Thyroid gland (tissue), 4 donors: ENCODE data around the gene ZNF391. TPM values are rescaled to one million over a fixed set of nuclear protein-coding genes. Genes with fewer than 3 reads are reported as not detected.
"Not testable (repeated sequence)": the region's sequence is repeated elsewhere in the genome, so short reads cannot be mapped to it uniquely, and the experiment has no call there.

Experiments
- DNase-seq, 2 donors: peaks; one replicate each; pipeline ENCODE4 v3.0.0-alpha.2; 2019
- H3K27ac ChIP-seq, 3 donors: fragments of 200-600 bp; sonication (generic); 1 replicate in 2 of 3; 2 replicates in 1 of 3; pipeline ENCODE4 v1.5.1; 2016 to 2019; ENCODE audit warnings: mild to moderate bottlenecking in 1 of 3, moderate library complexity in 1 of 3
- H3K27me3 ChIP-seq: fragments of 200-600 bp; sonication (generic); one replicate; pipeline ENCODE4 v1.5.1; 2019
- H3K36me3 ChIP-seq, 2 donors: fragments of 200-600 bp; sonication (generic); one replicate each; pipeline ENCODE4 v1.5.1; 2016 to 2019
- H3K4me1 ChIP-seq, 2 donors: fragments of 200-600 bp; sonication (generic); one replicate each; pipeline ENCODE4 v1.5.1; 2017 to 2019
- H3K4me3 ChIP-seq, 3 donors: fragments of 200-600 bp; sonication (generic); replicated peaks in 1 of 3; 1 replicate in 2 of 3; 2 replicates in 1 of 3; pipeline ENCODE4 v1.5.1; 2016; ENCODE audit warnings: mild to moderate bottlenecking in 1 of 3
- H3K9me3 ChIP-seq: fragments of 200-600 bp; sonication (generic); one replicate; pipeline ENCODE4 v1.5.1; 2017
- POLR2A ChIP-seq, 2 donors: fragments of 450-650 bp; IDR thresholded peaks; one replicate each; pipeline ENCODE4 v1.6.1; 2017; ENCODE audit warnings: antibody characterized with exemption in 2 of 2, mild to moderate bottlenecking in 2 of 2, moderate library complexity in 1 of 2
- whole genome bisulfite sequencing, 2 donors: methylation state at CpG; one replicate each; pipeline ENCODE4 v1.1.5; 2017; 5-methylcytosine and 5-hydroxymethylcytosine counted together
- intact Hi-C: fragments of 100-400 bp; cut with DNase I; formaldehyde crosslinking; loops from one replicate; pipeline ENCODE4 v1.15.1; 2023
- total RNA-seq, 4 donors: library from RNA; depleted of rRNA; stranded (reverse); fragments of >200 nt; gene quantifications; one replicate each; pipeline ENCODE4 v1.2.3, GENCODE V29; 2016
- TF ChIP-seq, protein P1 (sequence below), 6 experiments: fragments of 200-600 bp in 3 of 6; fragments of 450-650 bp in 3 of 6; sonication (generic) in 3 of 6; IDR thresholded peaks; one replicate each; pipeline ENCODE4 v1.5.1; 2016 to 2019; ENCODE audit warnings: antibody characterized with exemption in 6 of 6, mild to moderate bottlenecking in 2 of 6, inconsistent platforms in 1 of 6, moderate library complexity in 1 of 6

The ZNF391 gene
- total RNA-seq, 4 donors from 2014 or later, result 5.7 to 11.0 (median 6.8) TPM

DNA sequence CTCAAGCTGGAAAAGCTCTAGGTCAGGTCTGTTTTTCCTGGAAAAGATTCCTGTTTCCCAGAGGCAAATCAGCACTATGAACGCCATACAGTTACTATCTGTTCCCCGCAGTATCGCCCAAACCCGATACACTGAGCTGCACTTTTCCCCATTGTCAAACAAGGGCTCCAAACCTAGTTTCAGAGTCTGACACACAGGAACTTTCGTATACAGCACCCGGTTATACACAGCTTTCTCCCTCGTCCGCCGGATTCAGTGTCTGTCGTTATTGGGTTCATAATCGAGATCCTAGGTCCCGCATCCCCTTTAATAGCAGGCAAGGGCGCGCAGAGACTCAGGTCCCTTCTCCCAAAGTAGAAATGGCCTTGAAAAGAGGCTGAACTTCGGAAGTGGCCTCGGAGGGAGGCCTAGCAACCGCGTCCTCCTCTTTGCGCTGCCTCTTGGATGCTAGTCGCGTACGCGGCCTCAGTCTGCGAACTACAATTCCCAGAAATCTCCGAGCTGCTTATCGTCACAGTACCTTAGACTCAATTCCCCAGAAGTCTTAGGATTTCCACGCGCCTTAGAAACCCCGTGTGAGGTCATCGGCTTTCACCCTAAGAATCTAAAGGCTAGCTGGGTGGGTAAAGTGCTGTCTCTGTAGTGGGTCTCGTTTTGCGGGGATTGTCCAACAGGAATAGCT, 34.2 kb downstream of the ZNF391 start:
- Histone ChIP-seq H3K4me3 (no peak overlapping the region), H3K27ac (no peak overlapping the region), H3K27me3 (no peaks in the 10 kb centered on the region), H3K9me3 (no peaks in the 10 kb centered on the region), H3K4me1 (no peaks in the 10 kb centered on the region), H3K36me3 (no peaks in the 10 kb centered on the region)
- WGBS, 2 donors, result 54 to 63% methylated on average over 32 of the region's 32 CpGs
- intact Hi-C loops, result no loop called here
- DNase-seq, result no peak
- TF ChIP-seq, protein P1, sequence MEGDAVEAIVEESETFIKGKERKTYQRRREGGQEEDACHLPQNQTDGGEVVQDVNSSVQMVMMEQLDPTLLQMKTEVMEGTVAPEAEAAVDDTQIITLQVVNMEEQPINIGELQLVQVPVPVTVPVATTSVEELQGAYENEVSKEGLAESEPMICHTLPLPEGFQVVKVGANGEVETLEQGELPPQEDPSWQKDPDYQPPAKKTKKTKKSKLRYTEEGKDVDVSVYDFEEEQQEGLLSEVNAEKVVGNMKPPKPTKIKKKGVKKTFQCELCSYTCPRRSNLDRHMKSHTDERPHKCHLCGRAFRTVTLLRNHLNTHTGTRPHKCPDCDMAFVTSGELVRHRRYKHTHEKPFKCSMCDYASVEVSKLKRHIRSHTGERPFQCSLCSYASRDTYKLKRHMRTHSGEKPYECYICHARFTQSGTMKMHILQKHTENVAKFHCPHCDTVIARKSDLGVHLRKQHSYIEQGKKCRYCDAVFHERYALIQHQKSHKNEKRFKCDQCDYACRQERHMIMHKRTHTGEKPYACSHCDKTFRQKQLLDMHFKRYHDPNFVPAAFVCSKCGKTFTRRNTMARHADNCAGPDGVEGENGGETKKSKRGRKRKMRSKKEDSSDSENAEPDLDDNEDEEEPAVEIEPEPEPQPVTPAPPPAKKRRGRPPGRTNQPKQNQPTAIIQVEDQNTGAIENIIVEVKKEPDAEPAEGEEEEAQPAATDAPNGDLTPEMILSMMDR (IDR thresholded peaks at IDR 0.05), result no peak
- no peak for TF ChIP-seq POLR2A (IDR thresholded peaks at IDR 0.05)

DNA sequence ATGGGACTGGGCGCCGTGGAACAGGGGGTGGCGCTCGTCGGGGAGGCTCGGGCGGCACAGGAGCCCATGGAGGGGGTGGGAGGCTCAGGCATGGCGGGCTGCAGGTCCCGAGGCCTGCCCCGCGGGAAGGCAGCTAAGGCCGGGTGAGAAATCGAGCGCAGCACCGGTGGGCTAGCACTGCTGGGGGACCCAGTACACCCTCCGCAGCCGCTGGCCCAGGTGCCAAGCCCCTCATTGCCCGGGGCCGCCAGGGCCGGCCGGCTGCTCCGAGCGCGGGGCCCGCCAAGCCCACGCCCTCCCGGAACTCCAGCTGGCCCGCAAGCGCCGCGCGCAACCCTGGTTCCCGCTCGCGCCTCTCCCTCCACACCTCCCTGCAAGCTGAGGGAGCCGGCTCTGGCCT, 36.3 kb downstream of the ZNF391 start:
- H3K27ac ChIP-seq, DNase-seq, H3K9me3 ChIP-seq, H3K4me3 ChIP-seq, H3K4me1 ChIP-seq, H3K27me3 ChIP-seq, H3K36me3 ChIP-seq, intact Hi-C loops: not testable (repeated sequence)
- WGBS, 2 donors, result 87 to 88% methylated on average over 11 to 35 of the region's 36 CpGs

DNA sequence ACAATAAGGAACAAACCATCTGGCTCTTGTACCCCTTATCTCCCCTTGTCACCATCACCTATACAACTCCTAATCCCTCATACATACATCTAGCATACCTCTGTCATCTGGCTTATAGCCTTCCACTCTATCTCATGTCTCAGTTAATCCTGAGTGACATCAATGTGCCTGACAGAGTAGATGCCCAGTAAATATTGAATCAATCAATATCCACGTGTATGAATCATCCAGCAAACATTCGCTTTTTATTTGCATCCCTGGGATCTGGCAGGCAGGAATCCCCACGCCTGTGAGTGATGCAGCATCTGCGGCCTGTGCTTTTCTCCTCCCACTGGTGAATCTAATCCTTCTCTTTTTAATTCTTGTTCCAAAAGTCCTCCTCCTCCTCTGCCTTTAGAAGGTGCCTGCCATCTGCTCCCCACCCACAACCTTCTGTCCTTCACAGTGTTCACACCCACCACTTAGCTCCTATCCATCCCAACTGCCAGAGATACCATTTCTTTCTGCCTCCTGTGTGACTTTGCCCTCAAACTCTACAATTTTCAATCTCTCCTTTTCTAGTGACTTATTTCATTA, 37.6 kb downstream of the ZNF391 start:
- 81 to 86% methylated on average over 4 of the region's 4 CpGs for WGBS, 2 donors
- no peaks in the 10 kb centered on the region for H3K27me3 ChIP-seq

DNA sequence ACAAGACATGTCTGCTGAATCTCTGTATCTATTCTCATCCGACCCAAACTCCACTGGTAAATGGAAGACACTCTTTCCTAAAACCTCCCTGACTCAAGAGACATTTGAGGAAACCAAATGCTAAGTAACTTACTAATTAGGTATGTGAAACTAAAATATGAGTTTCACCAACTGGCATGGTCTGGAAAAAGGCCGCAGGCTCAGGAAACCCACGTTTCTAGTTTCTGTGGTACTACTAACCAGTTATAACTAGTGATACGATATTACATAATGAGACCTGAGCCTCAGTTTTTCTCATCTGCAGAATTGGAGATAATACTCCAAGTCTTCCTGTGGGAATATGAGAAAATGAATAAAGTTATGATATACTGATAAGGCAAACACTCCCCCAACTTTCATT, 39.9 kb downstream of the ZNF391 start:
- H3K4me3 ChIP-seq, result no peak overlapping the region
- H3K27me3 ChIP-seq, result no peaks in the 10 kb centered on the region
- no peak overlapping the region for H3K27ac ChIP-seq
- 81 to 83% methylated on average over 4 of the region's 4 CpGs for WGBS, 2 donors
- H3K36me3 ChIP-seq, result no peaks in the 10 kb centered on the region
- no peaks in the 10 kb centered on the region for H3K4me1 ChIP-seq
- intact Hi-C loops, result no loop called here
- no peak for DNase-seq
- no peaks in the 10 kb centered on the region for H3K9me3 ChIP-seq
- TF ChIP-seq, protein P1 (IDR thresholded peaks at IDR 0.05), result no peak
- TF ChIP-seq POLR2A (IDR thresholded peaks at IDR 0.05), result no peak

More for the DNA sequence above, 37.6 kb downstream of the ZNF391 start:
- TF ChIP-seq POLR2A (IDR thresholded peaks at IDR 0.05), result no peak
- TF ChIP-seq, protein P1 (IDR thresholded peaks at IDR 0.05), result no peak
- H3K9me3 ChIP-seq, result no peaks in the 10 kb centered on the region
- H3K4me3 ChIP-seq, result no peak overlapping the region
- no peaks in the 10 kb centered on the region for H3K4me1 ChIP-seq
- no peak for DNase-seq
- H3K27ac ChIP-seq, result no peak overlapping the region
- no peaks in the 10 kb centered on the region for H3K36me3 ChIP-seq
- intact Hi-C loops, result no loop called here

DNA sequence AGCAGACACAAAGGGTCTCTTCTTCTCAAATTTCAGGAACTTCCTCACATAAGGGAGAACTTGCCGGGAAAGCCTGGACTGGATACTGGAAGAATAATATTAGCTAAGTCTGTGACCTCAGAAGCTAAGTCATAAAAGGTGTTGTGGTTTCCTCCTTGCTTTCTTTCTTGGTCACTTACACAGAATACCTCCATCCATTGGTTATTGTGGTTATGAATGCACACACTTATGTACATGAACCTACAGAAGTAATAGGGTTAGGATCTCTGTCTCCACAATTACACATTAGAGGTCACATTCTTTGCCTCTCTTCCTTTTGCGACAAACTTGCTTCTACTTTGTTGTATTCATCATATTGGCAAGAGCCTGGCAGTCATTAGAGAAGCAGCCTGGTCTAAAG, 40.4 kb downstream of the ZNF391 start:
- H3K4me3 ChIP-seq, result no peak overlapping the region
- DNase-seq, result no peak
- H3K4me1 ChIP-seq, result no peaks in the 10 kb centered on the region
- 85 to 86% methylated on average over 2 of the region's 2 CpGs for WGBS, 2 donors
- no peaks in the 10 kb centered on the region for H3K9me3 ChIP-seq
- intact Hi-C loops, result no loop called here
- H3K27ac ChIP-seq, result no peak overlapping the region
- H3K36me3 ChIP-seq, result no peaks in the 10 kb centered on the region
- TF ChIP-seq, protein P1 (IDR thresholded peaks at IDR 0.05), result no peak
- no peak for TF ChIP-seq POLR2A (IDR thresholded peaks at IDR 0.05)
- H3K27me3 ChIP-seq, result no peaks in the 10 kb centered on the region
